Hepatocyte (in vitro differentiated cells): Measurements from ENCODE around the gene C10orf62. TPM values are rescaled to one million over a fixed set of nuclear protein-coding genes. Genes with fewer than 3 reads are reported as not detected.
"Not testable (repeated sequence)": the region's sequence is repeated elsewhere in the genome, so short reads cannot be mapped to it uniquely, and the experiment has no call there.

Experiments used
- DNase-seq: peaks from one replicate; pipeline ENCODE4 v3.0.0-alpha.2; 2016; ENCODE audit warnings: low spot score
- H2AFZ ChIP-seq: fragments of 200-600 bp; sonication (generic); 2 replicates; pipeline ENCODE4 v1.6.0; 2016; ENCODE audit warnings: antibody characterized with exemption, mild to moderate bottlenecking
- H3K27ac ChIP-seq: fragments of 200-600 bp; sonication (generic); 2 replicates; pipeline ENCODE4 v1.5.1; 2016; ENCODE audit warnings: mild to moderate bottlenecking
- H3K27me3 ChIP-seq: fragments of 200-600 bp; sonication (generic); 2 replicates; pipeline ENCODE4 v1.6.1; 2016
- H3K36me3 ChIP-seq: fragments of 200-600 bp; sonication (generic); replicated peaks from 2 replicates; pipeline ENCODE4 v1.5.1; 2016; ENCODE audit warnings: low read depth; ENCODE audit not compliant: insufficient read depth
- H3K4me1 ChIP-seq: fragments of 200-600 bp; sonication (generic); 2 replicates; pipeline ENCODE4 v1.5.1; 2016; ENCODE audit warnings: mild to moderate bottlenecking, moderate library complexity; ENCODE audit not compliant: insufficient read depth
- H3K4me2 ChIP-seq: fragments of 200-600 bp; sonication (generic); 2 replicates; pipeline ENCODE4 v1.6.0; 2016
- H3K4me3 ChIP-seq: fragments of 200-600 bp; sonication (generic); 2 replicates; pipeline ENCODE4 v1.5.1; 2016; ENCODE audit warnings: mild to moderate bottlenecking
- H3K79me2 ChIP-seq: fragments of 200-600 bp; sonication (generic); 2 replicates; pipeline ENCODE4 v1.6.0; 2017; ENCODE audit warnings: mild to moderate bottlenecking
- H3K9me2 ChIP-seq: fragments of 200-600 bp; sonication (generic); replicated peaks from 2 replicates; pipeline ENCODE4 v1.6.0; 2017; ENCODE audit warnings: mild to moderate bottlenecking; ENCODE audit not compliant: insufficient read depth
- H3K9me3 ChIP-seq: fragments of 200-600 bp; sonication (generic); 2 replicates; pipeline ENCODE4 v1.5.1; 2016; ENCODE audit warnings: low read depth, mild to moderate bottlenecking
- H4K20me1 ChIP-seq: fragments of 200-600 bp; sonication (generic); 2 replicates; pipeline ENCODE4 v1.6.0; 2016; ENCODE audit warnings: mild to moderate bottlenecking; ENCODE audit not compliant: insufficient read depth, poor library complexity, severe bottlenecking
- CTCF ChIP-seq: fragments of 200-600 bp; sonication (generic); IDR thresholded peaks from 2 replicates; pipeline ENCODE4 v1.5.1; 2016; ENCODE audit warnings: antibody characterized with exemption, mild to moderate bottlenecking; ENCODE audit not compliant: poor library complexity
- EZH2 ChIP-seq: fragments of 200-600 bp; sonication (generic); IDR thresholded peaks from 2 replicates; pipeline ENCODE4 v1.6.1; 2016; ENCODE audit warnings: antibody characterized with exemption, mild to moderate bottlenecking, borderline replicate concordance
- EZH2phosphoT487 ChIP-seq: fragments of 200-600 bp; sonication (generic); IDR thresholded peaks from one replicate; pipeline ENCODE4 v1.6.1; 2018; ENCODE audit warnings: antibody characterized with exemption, mild to moderate bottlenecking, low read depth, moderate library complexity; ENCODE audit not compliant: unreplicated experiment, severe bottlenecking
- WGBS: methylation state at CpG from one replicate; pipeline ENCODE4 v1.1.6; 2016; ENCODE audit warnings: low lambda C conversion rate; ENCODE audit errors: missing lambda C conversion rate; 5-methylcytosine and 5-hydroxymethylcytosine counted together
- polyA plus RNA-seq: library from polyadenylated mRNA; unstranded; fragments of >200 nt; fragmentation: Nextera tagmentation; extraction: Ambion mirVana; gene quantifications from 2 replicates; pipeline ENCODE4 v1.2.1, GENCODE V29; 2016
- total RNA-seq: library from RNA; depleted of rRNA; stranded (reverse); fragments of >200 nt; gene quantifications from 2 replicates; pipeline ENCODE4 v1.2.3, GENCODE V29; 2014

The C10orf62 gene
- total and polyA plus RNA-seq, 2 experiments from 2014 or later, result 0.23 TPM; not detected in 1

GRCh38 chr10:97633921-97634320 is 44.4 kb downstream of the C10orf62 start:
- Histone ChIP-seq H3K4me1 (no peaks in the 10 kb centered on the region), H4K20me1 (no peaks in the 10 kb centered on the region), H3K27me3 (no peaks in the 10 kb centered on the region), H3K9me2 (no peaks in the 10 kb centered on the region), H3K79me2 (peaks cover 14% of the 10 kb centered on the region), H3K9me3 (no peaks in the 10 kb centered on the region), H3K27ac (peak overlapping the region; percentile 72), H2AFZ (peak overlapping the region; percentile 100), H3K4me3 (peak overlapping the region; percentile 63), H3K36me3 (no peaks in the 10 kb centered on the region), H3K4me2 (peak overlapping the region; percentile 79)
- no peak for TF ChIP-seq EZH2
- no peak for TF ChIP-seq EZH2phosphoT487
- no peak for TF ChIP-seq CTCF
- DNase-seq, result no peak
- 95% methylated on average over 8 of the region's 8 CpGs for WGBS

GRCh38 chr10:97635577-97635976 is 46.1 kb downstream of the C10orf62 start:
- Histone ChIP-seq H4K20me1 (no peaks in the 10 kb centered on the region), H3K79me2 (peaks cover 14% of the 10 kb centered on the region), H3K36me3 (no peaks in the 10 kb centered on the region), H3K4me1 (no peaks in the 10 kb centered on the region), H3K27ac (no peak overlapping the region), H3K27me3 (no peaks in the 10 kb centered on the region), H3K9me2 (no peaks in the 10 kb centered on the region), H3K4me2 (no peak overlapping the region), H3K4me3 (no peak overlapping the region), H2AFZ (no peak overlapping the region), H3K9me3 (no peaks in the 10 kb centered on the region)
- DNase-seq, result no peak
- TF ChIP-seq CTCF (no peak), EZH2phosphoT487 (no peak), EZH2 (no peak)
- 100% methylated on average over 1 of the region's 1 CpG for WGBS

GRCh38 chr10:97639090-97639489 is 49.6 kb downstream of the C10orf62 start:
- not testable (repeated sequence) for H3K27ac ChIP-seq, H3K27me3 ChIP-seq, H3K9me3 ChIP-seq, H3K4me2 ChIP-seq, DNase-seq, H2AFZ ChIP-seq, H3K36me3 ChIP-seq, H3K9me2 ChIP-seq, H3K4me3 ChIP-seq
- WGBS, result 95% methylated on average over 3 of the region's 3 CpGs
- Histone ChIP-seq H3K79me2 (peaks cover 32% of the 10 kb centered on the region), H4K20me1 (peaks cover 12% of the 10 kb centered on the region), H3K4me1 (peaks cover 13% of the 10 kb centered on the region)

- TF ChIP-seq EZH2 (no peak), CTCF (no peak), EZH2phosphoT487 (no peak)
- Histone ChIP-seq H4K20me1 (peaks cover 12% of the 10 kb centered on the region), H3K9me3 (no peaks in the 10 kb centered on the region), H3K79me2 (peaks cover 44% of the 10 kb centered on the region), H3K4me1 (peaks cover 13% of the 10 kb centered on the region), H3K27me3 (no peaks in the 10 kb centered on the region), H3K4me2 (peak within 1 kb of the TSS; percentile 90), H3K9me2 (no peaks in the 10 kb centered on the region), H3K27ac (peak within 1 kb of the TSS; percentile 92), H3K36me3 (no peaks in the 10 kb centered on the region), H2AFZ (peak within 1 kb of the TSS; percentile 36), H3K4me3 (peak within 1 kb of the TSS; percentile 99)
- 4% methylated on average over 47 of the region's 54 CpGs for WGBS
- DNase-seq, result peak; percentile 100
Measured at GRCh38 chr10:97640174-97640867, 50.8 kb downstream of the C10orf62 start, which contains the start of gene PI4K2A. Gene PI4K2A (plus strand): TSS chr10:97640671. CDS start chr10:97640743, 72 bp downstream.
